ENCODE results near the gene ZRSR2.

DNA sequence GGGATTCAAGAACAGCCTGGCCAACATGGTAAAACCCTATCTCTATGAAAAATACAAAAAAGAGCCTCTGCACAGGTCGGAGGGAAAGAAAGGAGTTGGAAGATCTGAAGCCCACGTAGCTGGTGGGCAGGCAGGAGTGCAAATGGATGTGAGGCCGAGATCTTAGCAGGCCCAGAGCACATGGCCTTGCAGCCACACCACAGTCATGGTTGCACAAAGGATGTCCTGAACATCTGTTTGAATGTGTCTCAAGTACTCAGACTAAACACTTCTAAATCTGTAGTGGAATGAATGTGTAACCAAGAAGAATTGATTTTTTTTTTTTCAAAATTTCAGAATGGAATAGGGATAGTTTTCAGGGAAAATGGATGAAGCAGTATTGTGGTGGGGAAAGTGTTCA lies 41.4 kb upstream of the ZRSR2 start:
- no peak for TF ChIP-seq CTCF (IDR thresholded peaks at IDR 0.05)
- no peak for TF ChIP-seq POLR2A (IDR thresholded peaks at IDR 0.05)
